Endodermal cell (in vitro differentiated cells): Measurements from ENCODE around the gene RANBP10. TPM values are rescaled to one million over a fixed set of nuclear protein-coding genes. Genes with fewer than 3 reads are reported as not detected.

Experiments used
- DNase-seq: peaks from one replicate; pipeline ENCODE4 v3.0.0-alpha.2; 2017
- H3K27ac ChIP-seq: 2 replicates; pipeline ENCODE4 v1.5.1; 2013; ENCODE audit warnings: mild to moderate bottlenecking, low read depth, low read length, moderate library complexity
- H3K27me3 ChIP-seq: 2 replicates; pipeline ENCODE4 v1.6.1; 2013; ENCODE audit warnings: mild to moderate bottlenecking, low read length, moderate library complexity; ENCODE audit not compliant: insufficient read depth, control insufficient read depth, poor library complexity, severe bottlenecking
- H3K36me3 ChIP-seq: 2 replicates; pipeline ENCODE4 v1.7.0; 2013; ENCODE audit warnings: mild to moderate bottlenecking, low read length, moderate library complexity; ENCODE audit not compliant: control insufficient read depth, insufficient read depth
- H3K4me1 ChIP-seq: one replicate; pipeline ENCODE4 v1.7.0; 2013; ENCODE audit warnings: low read length; ENCODE audit not compliant: control insufficient read depth, insufficient read depth
- H3K4me3 ChIP-seq: 2 replicates; pipeline ENCODE4 v1.5.1; 2013; ENCODE audit warnings: mild to moderate bottlenecking, low read length, moderate library complexity
- H3K9ac ChIP-seq: 2 replicates; pipeline ENCODE4 v1.6.1; 2013; ENCODE audit warnings: mild to moderate bottlenecking, low read length, moderate library complexity; ENCODE audit not compliant: poor library complexity, severe bottlenecking; ENCODE audit errors: extremely low read depth
- H3K9me3 ChIP-seq: 2 replicates; pipeline ENCODE4 v1.6.1; 2013; ENCODE audit warnings: mild to moderate bottlenecking, low read length, moderate library complexity; ENCODE audit not compliant: control insufficient read depth
- H3K27ac Mint-ChIP-seq: 2 replicates; pipeline ENCODE4 v1.8.0; 2020; ENCODE audit warnings: mixed read lengths
- H3K27me3 Mint-ChIP-seq: 2 replicates; pipeline ENCODE4 v1.8.0; 2021; ENCODE audit warnings: mild to moderate bottlenecking, mixed read lengths; ENCODE audit not compliant: insufficient read depth
- H3K36me3 Mint-ChIP-seq: 2 replicates; pipeline ENCODE4 v1.8.0; 2020; ENCODE audit warnings: low read depth, mixed read lengths
- H3K4me1 Mint-ChIP-seq: 2 replicates; pipeline ENCODE4 v1.8.0; 2020; ENCODE audit warnings: mixed read lengths
- H3K4me3 Mint-ChIP-seq: 2 replicates; pipeline ENCODE4 v1.8.0; 2020; ENCODE audit warnings: mild to moderate bottlenecking, moderate library complexity, mixed read lengths
- H3K9me3 Mint-ChIP-seq: 2 replicates; pipeline ENCODE4 v1.8.0; 2020; ENCODE audit warnings: mild to moderate bottlenecking, mixed read lengths
- CTCF ChIP-seq: fragments of 200-600 bp; sonication (generic); conservative IDR thresholded peaks from 2 replicates; pipeline ENCODE4 v1.5.0; 2021; ENCODE audit warnings: antibody characterized with exemption, mild to moderate bottlenecking
- WGBS, 2 experiments: methylation state at CpG; one replicate each; pipeline versions ENCODE4 v1.1.5 to v1.1.7; 2013; ENCODE audit warnings: missing lambda C conversion rate in 2 of 2, mixed read lengths in 1 of 2; ENCODE audit not compliant: insufficient coverage in 1 of 2, insufficient read length in 1 of 2; 5-methylcytosine and 5-hydroxymethylcytosine counted together
- total RNA-seq, 2 donors: library from RNA; stranded (reverse); fragmentation: NEBNext Ultra II Directional in 1 of 2; extraction: Animal tissue kit (Norgen Biotek cat#: 25700) in 1 of 2; gene quantifications; 2 replicates in 1 of 2; 3 replicates in 1 of 2; pipeline ENCODE4 v1.2.1, GENCODE V29; 2021

The RANBP10 gene
- total RNA-seq, 2 donors from 2014 or later = 19.2 to 22.5 TPM

- H3K27ac ChIP-seq = no peak overlapping the region
- Mint-ChIP-seq H3K36me3 (peaks cover 56% of the 10 kb centered on the region), H3K4me1 (peaks cover 18% of the 10 kb centered on the region), H3K27ac (no peak overlapping the region), H3K4me3 (no peak overlapping the region), H3K9me3 (no peaks in the 10 kb centered on the region), H3K27me3 (no peaks in the 10 kb centered on the region)
- no peaks in the 10 kb centered on the region for H3K27me3 ChIP-seq
- 86 to 89% methylated on average over 7 of the region's 7 CpGs for WGBS, 2 experiments
- peaks cover 39% of the 10 kb centered on the region for H3K36me3 ChIP-seq
- no peak overlapping the region for H3K9ac ChIP-seq
- no peak for TF ChIP-seq CTCF
- H3K9me3 ChIP-seq = no peaks in the 10 kb centered on the region
- no peak for DNase-seq
- no peak overlapping the region for H3K4me3 ChIP-seq
- H3K4me1 ChIP-seq = no peaks in the 10 kb centered on the region
Measured at GRCh38 chr16:67800338-67800926, 5.9 kb downstream of the RANBP10 start.

DNA sequence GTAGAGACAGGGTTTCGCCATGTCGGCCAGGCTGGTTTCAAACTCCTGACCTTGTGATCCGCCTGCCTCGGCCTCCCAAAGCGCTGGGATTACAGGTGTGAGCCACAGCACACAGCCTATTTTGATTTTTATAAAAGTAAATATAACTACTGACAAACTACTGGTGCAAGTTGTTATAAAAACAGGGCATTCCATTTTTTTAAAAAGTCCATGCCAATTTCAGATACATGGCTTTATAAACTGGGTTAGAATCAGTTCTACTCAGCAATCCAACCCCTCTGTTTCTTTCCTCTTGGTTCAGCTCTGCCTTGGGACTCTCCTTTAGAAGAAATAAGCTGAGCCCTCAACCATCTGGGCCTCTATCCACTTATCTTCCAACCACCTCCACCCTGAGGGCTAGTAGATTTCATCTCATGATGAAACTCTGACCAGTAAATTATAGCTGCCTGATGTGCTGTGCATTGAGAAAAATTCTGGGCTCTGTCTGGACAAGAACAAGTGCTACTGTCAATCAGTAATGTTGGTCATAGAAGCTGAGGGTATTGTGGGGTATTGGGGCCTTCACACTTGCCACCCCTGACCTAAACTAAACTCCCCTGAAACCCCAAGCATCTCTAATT, 10.2 kb downstream of the RANBP10 start:
- no peak overlapping the region for H3K27ac ChIP-seq
- H3K27ac Mint-ChIP-seq = no peak overlapping the region
- no peak for DNase-seq
- no peaks in the 10 kb centered on the region for H3K9me3 Mint-ChIP-seq
- H3K4me1 ChIP-seq = no peaks in the 10 kb centered on the region
- H3K36me3 ChIP-seq = peaks cover 21% of the 10 kb centered on the region
- H3K4me1 Mint-ChIP-seq = peaks cover 5% of the 10 kb centered on the region
- TF ChIP-seq CTCF = no peak
- no peaks in the 10 kb centered on the region for H3K27me3 ChIP-seq
- WGBS, 2 experiments = 93 to 100% methylated on average over 2 to 3 of the region's 5 CpGs
- no peaks in the 10 kb centered on the region for H3K9me3 ChIP-seq
- H3K4me3 ChIP-seq = no peak overlapping the region
- H3K9ac ChIP-seq = no peak overlapping the region
- no peak overlapping the region for H3K4me3 Mint-ChIP-seq
- H3K27me3 Mint-ChIP-seq = no peaks in the 10 kb centered on the region
- H3K36me3 Mint-ChIP-seq = peaks cover 29% of the 10 kb centered on the region

DNA sequence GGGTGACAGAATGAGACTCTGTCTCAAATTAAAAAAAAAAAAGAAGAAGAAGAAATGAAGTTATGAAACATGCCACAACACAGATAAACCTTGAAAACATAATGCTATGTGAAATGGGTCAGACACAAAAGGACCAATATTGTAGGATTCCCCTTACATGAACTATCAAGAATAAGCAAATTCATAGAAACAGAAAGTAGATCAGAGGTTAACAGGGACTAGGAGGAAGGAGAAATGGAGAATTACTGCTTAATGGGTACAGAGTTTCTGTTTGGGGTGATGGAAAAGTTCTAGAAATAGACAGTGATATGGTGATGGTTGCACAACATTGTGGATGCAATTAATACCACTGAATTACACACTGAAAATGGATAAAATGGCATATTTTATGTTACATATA, 16.3 kb downstream of the RANBP10 start:
- Mint-ChIP-seq H3K36me3 (peaks cover 8% of the 10 kb centered on the region), H3K9me3 (no peaks in the 10 kb centered on the region), H3K4me1 (no peaks in the 10 kb centered on the region), H3K27me3 (no peaks in the 10 kb centered on the region), H3K27ac (no peak overlapping the region), H3K4me3 (no peak overlapping the region)
- Histone ChIP-seq H3K9ac (no peak overlapping the region), H3K4me1 (no peaks in the 10 kb centered on the region), H3K27me3 (no peaks in the 10 kb centered on the region), H3K4me3 (no peak overlapping the region), H3K27ac (no peak overlapping the region), H3K36me3 (peaks cover 7% of the 10 kb centered on the region), H3K9me3 (no peaks in the 10 kb centered on the region)
- no peak for DNase-seq
- no peak for TF ChIP-seq CTCF
